GM12892 (cell line): Measurements from ENCODE around the gene MLXIPL.
"Not testable (repeated sequence)": the region's sequence is repeated elsewhere in the genome, so short reads cannot be mapped to it uniquely, and the experiment has no call there.

Experiments
- DNase-seq: peaks from one replicate; pipeline ENCODE4 v3.0.0; 2011; ENCODE audit not compliant: insufficient read length
- FAIRE-seq: peaks from 2 replicates; lab custom pipeline; 2011; peaks lifted over from hg19 to GRCh38; lab: Jason Lieb, UNC
- POLR2A ChIP-seq: IDR thresholded peaks from 2 replicates; pipeline ENCODE4 v1.6.1; 2011; ENCODE audit warnings: low read depth, low read length, control low read depth
- POLR2AphosphoS5 ChIP-seq: IDR thresholded peaks from 2 replicates; pipeline ENCODE4 v1.6.1; 2011; ENCODE audit warnings: low read depth, low read length, control low read depth
- TAF1 ChIP-seq: IDR thresholded peaks from 2 replicates; pipeline ENCODE4 v1.6.1; 2011; ENCODE audit warnings: low read depth, mild to moderate bottlenecking, control low read depth, low read length, borderline replicate concordance

Gene MLXIPL

DNA sequence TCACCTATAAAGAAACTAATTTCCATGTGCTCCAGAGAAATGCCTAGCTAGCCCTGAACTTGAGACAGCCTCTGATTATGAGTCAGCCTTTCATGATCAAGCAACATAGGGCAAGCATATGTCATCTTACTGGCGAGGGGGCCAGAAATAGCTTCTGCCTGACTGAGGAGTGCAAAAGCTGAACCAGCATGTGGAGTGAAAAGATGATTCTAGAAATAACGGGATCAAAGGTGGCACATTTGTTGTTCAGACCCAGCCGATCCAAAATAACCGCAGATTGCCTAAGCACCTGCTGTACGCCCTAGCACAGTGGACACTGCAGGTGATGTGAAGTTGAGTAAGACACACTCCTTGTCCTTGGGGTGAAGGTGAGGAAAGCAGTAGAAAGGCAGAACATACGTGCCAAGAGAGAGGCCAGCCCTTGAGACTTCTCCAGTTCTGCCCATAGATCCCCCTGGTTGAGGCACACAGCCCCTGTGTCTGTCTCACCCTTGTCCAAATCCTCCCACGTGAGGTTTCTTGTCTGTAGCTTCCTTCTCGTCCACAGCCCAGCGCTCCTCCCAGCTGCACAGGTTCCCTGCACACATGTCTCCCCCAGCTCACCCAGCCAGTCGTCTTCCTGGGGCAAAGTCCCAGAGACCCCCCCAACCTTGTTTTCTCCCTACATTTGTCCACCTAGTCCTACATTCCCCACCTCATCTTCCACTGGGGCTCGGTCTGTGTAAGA lies 64.0 kb downstream of the MLXIPL start:
- peak; percentile 61 for FAIRE-seq
- TF ChIP-seq POLR2AphosphoS5 (no peak), POLR2A (no peak), TAF1 (no peak)
- DNase-seq: no peak

- TF ChIP-seq POLR2AphosphoS5 (peak; percentile 71), POLR2A (peak; percentile 75; the same call in 1 of the 2 replicates), TAF1 (0 out of 2 replicates have a peak, but pooled peaks have one; percentile 34)
- DNase-seq (peak; percentile 97), FAIRE-seq (peak; percentile 61)
Measured at GRCh38 chr7:73557397-73558257, 66.7 kb downstream of the MLXIPL start, which contains the start of gene BCL7B. TSS of gene BCL7B (minus strand) at chr7:73557690. CDS start at chr7:73557578, 112 bp downstream.

DNA sequence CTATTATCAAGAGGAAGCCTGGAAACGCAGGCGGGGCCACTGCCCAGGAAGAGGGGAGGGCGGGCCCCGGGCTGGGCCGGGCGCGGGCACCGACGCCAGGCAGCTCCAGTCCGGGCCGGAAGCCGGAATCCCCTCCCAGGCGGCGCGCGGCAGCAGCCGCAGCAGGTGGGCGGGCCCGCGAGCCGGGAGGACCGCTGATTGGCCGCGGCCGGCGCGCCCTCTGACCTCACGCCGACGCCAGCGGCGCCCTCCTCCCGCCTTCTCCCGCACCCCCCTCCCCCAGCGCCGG lies 67.3 kb downstream of the MLXIPL start:
- no peak; the same call in 1 of the 2 replicates for TF ChIP-seq POLR2AphosphoS5
- no peak; the same call in 1 of the 2 replicates for TF ChIP-seq TAF1
- no peak for TF ChIP-seq POLR2A
- FAIRE-seq (peak; percentile 91), DNase-seq (peak; percentile 96)

DNA sequence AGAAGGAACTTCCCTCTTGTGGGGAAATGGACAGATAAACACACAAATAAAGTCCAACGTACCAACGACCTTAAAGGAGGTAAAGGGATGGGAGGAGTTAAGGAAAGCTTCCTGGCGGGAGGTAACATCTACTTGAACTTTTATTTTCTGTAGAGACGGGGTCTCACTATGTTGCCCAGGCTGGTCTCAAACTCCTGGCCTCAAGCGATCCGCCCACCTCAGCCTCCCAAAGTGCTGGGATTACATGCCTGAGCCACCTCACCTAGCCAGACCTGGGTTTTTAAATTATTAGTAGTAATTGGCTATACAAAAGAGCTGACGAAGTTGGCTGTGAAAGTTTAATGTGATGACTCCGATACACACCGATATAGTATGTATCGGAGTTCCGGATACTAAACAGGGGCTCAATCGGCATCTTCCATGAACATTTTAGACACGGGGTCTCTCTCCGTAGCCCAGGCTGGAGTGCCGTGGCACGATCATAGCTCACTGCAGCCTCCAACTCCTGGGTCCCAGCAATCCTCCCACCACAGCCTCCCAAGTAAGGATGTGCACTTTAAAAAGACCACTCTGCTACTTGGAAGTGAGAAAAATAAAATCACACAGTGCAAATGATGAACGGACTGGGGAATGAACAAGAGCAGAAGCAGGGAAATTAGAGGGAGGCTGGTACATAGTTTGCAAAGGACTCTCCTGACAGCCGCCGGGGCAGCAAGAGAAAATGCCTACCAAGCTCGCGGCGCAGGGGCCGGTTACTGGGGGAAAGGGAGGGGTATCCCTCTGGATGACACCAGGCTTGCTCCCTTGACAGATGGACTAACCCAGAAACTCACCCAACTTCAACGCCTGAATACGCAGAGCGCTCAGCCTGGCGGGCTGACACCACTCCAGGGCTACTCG lies 67.9 kb downstream of the MLXIPL start:
- TF ChIP-seq POLR2A (no peak), POLR2AphosphoS5 (0 out of 2 replicates have a peak, but pooled peaks have one; percentile 14)
- FAIRE-seq (no peak), DNase-seq (no peak)

GRCh38 chr7:73555411-73555982 lies 68.8 kb downstream of the MLXIPL start:
- FAIRE-seq (no peak), DNase-seq (no peak)
- TF ChIP-seq POLR2A (no peak), TAF1 (no peak), POLR2AphosphoS5 (no peak)

GRCh38 chr7:73550093-73550492 lies 74.2 kb downstream of the MLXIPL start:
- not testable (repeated sequence) for DNase-seq

DNA sequence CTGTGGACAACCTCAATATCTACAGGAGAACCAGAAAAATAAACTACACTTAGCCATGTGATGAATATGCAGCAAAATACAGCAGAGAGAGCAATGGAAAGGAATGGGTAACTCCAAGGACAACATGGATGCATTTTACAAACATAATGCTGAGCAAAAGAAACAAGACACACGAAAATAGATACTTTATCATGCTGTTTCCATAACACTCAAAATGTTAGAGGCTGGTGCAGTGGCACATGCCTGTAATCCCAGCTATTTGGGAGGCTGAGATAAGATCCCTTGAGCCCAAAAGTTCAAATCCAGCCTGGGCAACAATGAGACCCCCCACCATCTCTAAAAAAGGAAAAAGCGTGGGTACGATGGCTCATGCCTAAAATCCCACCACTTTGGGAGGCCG lies 75.1 kb downstream of the MLXIPL start:
- no peak for TF ChIP-seq POLR2AphosphoS5
- TF ChIP-seq POLR2A: no peak
- no peak for TF ChIP-seq TAF1
- DNase-seq (no peak), FAIRE-seq (no peak)

More at GRCh38 chr7:73550093-73550492, 74.2 kb downstream of the MLXIPL start:
- not testable (repeated sequence) for FAIRE-seq

GRCh38 chr7:73547841-73548240 lies 76.5 kb downstream of the MLXIPL start:
- TF ChIP-seq TAF1 (no peak), POLR2A (no peak), POLR2AphosphoS5 (no peak)
- DNase-seq (no peak), FAIRE-seq (no peak)

- FAIRE-seq (no peak), DNase-seq (no peak)
- TF ChIP-seq TAF1 (no peak), POLR2A (no peak), POLR2AphosphoS5 (no peak)
Measured at GRCh38 chr7:73544678-73545077, 79.6 kb downstream of the MLXIPL start.
